Fibroblast of peridontal ligament (primary cell): ENCODE data around the gene TMEM255B.
"Not testable (repeated sequence)": the region's sequence is repeated elsewhere in the genome, so short reads cannot be mapped to it uniquely, and the experiment has no call there.

ENCODE experiments used
- DNase-seq: peaks from one replicate; pipeline ENCODE4 v3.0.0-alpha.2; 2010; ENCODE audit errors: extremely low read depth

The TMEM255B gene

GRCh38 chr13:113749507-113749906, 9.5 kb upstream of the TMEM255B start:
- DNase-seq = no peak

- DNase-seq = no peak
Observed at GRCh38 chr13:113749967-113750366, 9.1 kb upstream of the TMEM255B start.

GRCh38 chr13:113750554-113751399, 8.2 kb upstream of the TMEM255B start:
- no peak for DNase-seq

GRCh38 chr13:113751491-113751890, 7.5 kb upstream of the TMEM255B start:
- DNase-seq = no peak

- not testable (repeated sequence) for DNase-seq
Observed at GRCh38 chr13:113752211-113752986, 6.6 kb upstream of the TMEM255B start.

- DNase-seq = no peak
Observed at GRCh38 chr13:113753171-113753570, 5.9 kb upstream of the TMEM255B start.

GRCh38 chr13:113754242-113754641, 4.8 kb upstream of the TMEM255B start:
- DNase-seq = no peak

GRCh38 chr13:113754691-113755090, 4.3 kb upstream of the TMEM255B start:
- no peak for DNase-seq

- no peak for DNase-seq
Observed at GRCh38 chr13:113756441-113757097, 2.5 kb upstream of the TMEM255B start.

GRCh38 chr13:113759525-113760137, 605 bp downstream of the TMEM255B start:
- DNase-seq = peak; percentile 15

GRCh38 chr13:113761136-113761535, 2.1 kb downstream of the TMEM255B start:
- no peak for DNase-seq

GRCh38 chr13:113762075-113762474, 3.0 kb downstream of the TMEM255B start:
- no peak for DNase-seq

GRCh38 chr13:113762538-113762937, 3.5 kb downstream of the TMEM255B start:
- DNase-seq = no peak

- no peak for DNase-seq
Observed at GRCh38 chr13:113763254-113763653, 4.2 kb downstream of the TMEM255B start.

- no peak for DNase-seq
Observed at GRCh38 chr13:113763961-113764792, 5.2 kb downstream of the TMEM255B start.

GRCh38 chr13:113764793-113765563, 6.0 kb downstream of the TMEM255B start:
- no peak for DNase-seq

- DNase-seq = no peak
Observed at GRCh38 chr13:113765564-113765910, 6.5 kb downstream of the TMEM255B start.

GRCh38 chr13:113766035-113766800, 7.2 kb downstream of the TMEM255B start:
- DNase-seq = no peak

- DNase-seq = no peak
Observed at GRCh38 chr13:113767366-113767765, 8.3 kb downstream of the TMEM255B start.
